Psoas muscle (tissue), 8 donors: ENCODE data around the gene GPATCH8. TPM values are rescaled to one million over a fixed set of nuclear protein-coding genes. Genes with fewer than 3 reads are reported as not detected.

Experiments used
- ATAC-seq, 4 donors: fragments of 200-7000 bp; cut with Tn5 transposase; one replicate each; pipeline ENCODE4 v1.9.1; 2020; ENCODE audit warnings: moderate library complexity in 3 of 4, mild to moderate bottlenecking in 2 of 4
- DNase-seq, 2 donors: peaks; one replicate each; pipeline ENCODE4 v3.0.0-alpha.2; 2020
- H3K27ac ChIP-seq: fragments of 200-600 bp; one replicate; pipeline ENCODE4 v1.8.0; 2022
- H3K27me3 ChIP-seq, 3 donors: fragments of 200-600 bp in 1 of 3; one replicate each; pipeline versions ENCODE4 v1.6.1 to v1.8.0; 2013 to 2022; ENCODE audit warnings: low read length in 2 of 3, mild to moderate bottlenecking in 2 of 3, moderate library complexity in 1 of 3; ENCODE audit not compliant: insufficient read depth in 3 of 3
- H3K36me3 ChIP-seq, 2 donors: fragments of 200-600 bp in 1 of 2; one replicate each; pipeline versions ENCODE4 v1.6.1 to v1.8.0; 2013 to 2022; ENCODE audit warnings: low read depth in 1 of 2, mild to moderate bottlenecking in 1 of 2, moderate library complexity in 1 of 2; ENCODE audit not compliant: insufficient read depth in 1 of 2
- H3K4me1 ChIP-seq: fragments of 200-600 bp; one replicate; pipeline ENCODE4 v1.8.0; 2022
- H3K4me3 ChIP-seq: fragments of 200-600 bp; one replicate; pipeline ENCODE4 v1.8.0; 2022; ENCODE audit warnings: mild to moderate bottlenecking
- H3K9me3 ChIP-seq: fragments of 200-600 bp; one replicate; pipeline ENCODE4 v1.8.0; 2022
- CTCF ChIP-seq: fragments of 200-600 bp; IDR thresholded peaks from one replicate; pipeline ENCODE4 v1.8.0; 2022; ENCODE audit warnings: antibody characterized with exemption
- WGBS, 3 donors: extraction: QIAGEN DNeasy Blood & Tissue Kit; methylation state at CpG; one replicate each; pipeline versions ENCODE4 v1.1.6 to v1.1.7; 2013; 5-methylcytosine and 5-hydroxymethylcytosine counted together
- intact Hi-C, 2 donors: fragments of 100-400 bp; cut with DNase I; formaldehyde crosslinking; loops; one replicate each; pipeline versions ENCODE4 v1.11.0 to v1.14.2; 2022
- long read RNA-seq, 2 donors: library from polyadenylated mRNA; unstranded; transcript quantifications; one replicate each; pipeline ENCODE4 v2.0.0, GENCODE V29; 2021
- polyA plus RNA-seq, 3 donors: library from polyadenylated mRNA; stranded (reverse); fragments of 200-250 nt; gene quantifications; one replicate each; pipeline ENCODE4 v1.2.3, GENCODE V29; 2013
- total RNA-seq, 4 donors: library from RNA; stranded (reverse); fragmentation: NEBNext Ultra II Directional in 2 of 4; extraction: Animal tissue kit (Norgen Biotek cat#: 25700) in 2 of 4; gene quantifications; one replicate each; pipeline versions ENCODE4 v1.2.1 to v1.2.4, GENCODE V29; 2021 to 2023
- donor health status: healthy with polysubstance abuse.
- donor health status: DM: no; HTN: no; CAD: no; lungs with moderate emphysema.
- donor health status: Bipolar disorder and iron deficiency.
- donor health status: healthy.
- donor health status: DM: yes; HTN: yes; CAD: no.
- donor health status: DM: no; HTN: no; CAD: no.
- donor health status: DM: no; HTN: no; CAD: no.
- donor health status: DM: yes; HTN: yes; CAD: no.

The GPATCH8 gene
- total RNA-seq = 10 to 100 TPM; 16.5 to 28.1 (median 21.7) TPM
- polyA plus RNA-seq = 10 to 100 TPM in 2 of 3 donors, 1 to 10 TPM in 1; 5.7 to 23.5 (median 11.9) TPM
- long read RNA-seq, donor 1, full-length matches to known transcripts = 4 of 16 reads
- long read RNA-seq, donor 1, partial matches to known transcripts = 1 of 16 reads
- long read RNA-seq, donor 1, other reads (novel, unspliced or antisense) = 11 of 16 reads
- long read RNA-seq, donor 2, full-length matches to known transcripts = 10 of 33 reads
- long read RNA-seq, donor 2, partial matches to known transcripts = 2 of 33 reads
- long read RNA-seq, donor 2, other reads (novel, unspliced or antisense) = 21 of 33 reads

GRCh38 chr17:44503147-44504029 lies at the start of gene GPATCH8:
Gene GPATCH8, minus strand, starts transcription at chr17:44503406. Its CDS starts 36 bp downstream, at chr17:44503370.
- no peak for TF ChIP-seq CTCF
- H3K9me3 ChIP-seq = no peaks in the 10 kb centered on the region
- DNase-seq (peak; percentile 95 to 98), ATAC-seq (peak; percentile 95 to 99 (median 98))
- H3K27ac ChIP-seq = peak within 1 kb of the TSS; percentile 91
- no peaks in the 10 kb centered on the region for H3K27me3 ChIP-seq
- no peaks in the 10 kb centered on the region for H3K36me3 ChIP-seq
- peak within 1 kb of the TSS; percentile 86 for H3K4me3 ChIP-seq
- intact Hi-C loops = loop anchor here (5.0 to 10.0 kb wide), 3 partner anchors 66 to 281 kb away; no protein-coding TSS in a partner anchor
- WGBS, 3 donors = 2 to 3% (median 3%) methylated on average over 55 to 71 of the region's 71 CpGs
- H3K4me1 ChIP-seq = peaks cover 38% of the 10 kb centered on the region

DNA sequence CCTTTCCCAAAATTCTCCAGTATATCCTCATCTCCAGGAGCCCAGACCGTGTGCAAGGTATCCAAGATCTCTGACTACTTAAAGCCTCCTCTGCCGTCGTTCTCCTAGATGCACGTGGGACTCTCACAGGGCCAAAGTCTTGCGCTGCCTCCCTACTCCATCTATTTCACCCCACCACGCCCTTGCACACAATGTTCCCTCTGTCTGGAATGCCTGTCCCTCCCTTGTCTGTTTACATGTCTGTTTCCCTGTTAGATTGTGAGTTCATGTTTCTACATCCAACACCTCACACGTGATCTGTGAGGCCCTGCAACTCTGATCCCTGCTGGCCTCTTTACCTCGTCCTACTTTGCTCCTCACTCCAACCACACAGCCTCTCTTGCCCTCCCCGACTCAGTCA lies 49.2 kb upstream of the GPATCH8 start:
- H3K36me3 ChIP-seq = no peaks in the 10 kb centered on the region
- no peak for DNase-seq
- H3K27me3 ChIP-seq = peaks cover 0 to 5% (median 1%) of the 10 kb centered on the region in 3 donors
- intact Hi-C loops = no loop called here
- no peak overlapping the region for H3K27ac ChIP-seq
- peak in 1 of 4 donors; percentile 35 for ATAC-seq
- TF ChIP-seq CTCF = no peak
- 50 to 67% (median 61%) methylated on average over 9 of the region's 9 CpGs for WGBS, 3 donors
- H3K4me3 ChIP-seq = no peak overlapping the region
- no peaks in the 10 kb centered on the region for H3K4me1 ChIP-seq
- no peaks in the 10 kb centered on the region for H3K9me3 ChIP-seq

DNA sequence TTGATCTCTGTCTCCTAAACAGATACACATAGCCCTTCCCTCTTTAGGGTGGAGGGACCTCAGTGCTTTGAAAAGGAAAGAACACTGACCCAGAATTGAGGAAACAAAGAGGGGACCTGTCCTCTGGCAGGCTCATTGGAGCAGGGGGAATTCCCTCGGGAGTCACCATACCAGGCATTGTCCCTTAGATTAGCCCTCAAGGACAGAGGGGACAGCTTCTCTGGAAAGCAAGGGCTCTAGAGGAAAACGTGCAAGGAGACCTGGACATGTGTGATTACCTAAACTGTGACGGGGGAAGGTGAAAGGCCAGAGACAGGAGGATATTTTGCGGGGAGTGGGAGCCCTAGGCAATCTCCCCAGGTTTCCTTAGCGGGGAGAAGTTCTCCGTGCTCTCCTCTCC lies 46.5 kb upstream of the GPATCH8 start:
- Histone ChIP-seq H3K4me3 (no peak overlapping the region), H3K27ac (no peak overlapping the region), H3K4me1 (no peaks in the 10 kb centered on the region), H3K9me3 (no peaks in the 10 kb centered on the region), H3K36me3 (no peaks in the 10 kb centered on the region), H3K27me3 (peaks cover 0 to 13% (median 1%) of the 10 kb centered on the region in 3 donors)
- DNase-seq (no peak), ATAC-seq (no peak)
- 54 to 59% (median 56%) methylated on average over 6 of the region's 6 CpGs for WGBS, 3 donors
- intact Hi-C loops = loop anchor here in 1 of 2 donors (10.0 kb wide), 1 partner anchor 305 kb away; no protein-coding TSS in a partner anchor
- no peak for TF ChIP-seq CTCF

- no peak for ATAC-seq
- no peak for TF ChIP-seq CTCF
- H3K27ac ChIP-seq = no peak overlapping the region
Observed at GRCh38 chr17:44548376-44549230, 45.4 kb upstream of the GPATCH8 start.

More at GRCh38 chr17:44548376-44549230, 45.4 kb upstream of the GPATCH8 start:
- intact Hi-C loops = loop anchor here in 1 of 2 donors (10.0 kb wide), 1 partner anchor 306 kb away; no protein-coding TSS in a partner anchor
- DNase-seq = no peak
- peaks cover 0 to 13% (median 1%) of the 10 kb centered on the region in 3 donors for H3K27me3 ChIP-seq
- WGBS, 3 donors = 66 to 67% (median 66%) methylated on average over 3 of the region's 3 CpGs
- H3K9me3 ChIP-seq = no peaks in the 10 kb centered on the region
- H3K36me3 ChIP-seq = no peaks in the 10 kb centered on the region
- no peak overlapping the region for H3K4me3 ChIP-seq
- no peaks in the 10 kb centered on the region for H3K4me1 ChIP-seq
